B cell (primary cell): Measurements from ENCODE around the gene WFS1. TPM values are rescaled to one million over a fixed set of nuclear protein-coding genes. Genes with fewer than 3 reads are reported as not detected.

ENCODE experiments used
- ATAC-seq: fragments of 200-7000 bp; cut with Tn5 transposase; one replicate; pipeline ENCODE4 v1.10.0; 2021; ENCODE audit warnings: low read depth, mild to moderate bottlenecking, moderate number of reproducible peaks, moderate library complexity
- CTCF ChIA-PET: fragments of 350-600 bp; sonication (Branson Sonifier 250); formaldehyde crosslinking; loops from one replicate; lab custom pipeline; 2021; ENCODE audit warnings: antibody characterized with exemption, inconsistent platforms; lab: Charles Lee
- POLR2A ChIA-PET: fragments of 350-600 bp; sonication (Branson Sonifier 250); formaldehyde crosslinking; loops from one replicate; lab custom pipeline; 2021; ENCODE audit warnings: antibody characterized with exemption; lab: Charles Lee
- DNase-seq: peaks from one replicate; pipeline ENCODE4 v3.0.0; 2013
- H2AFZ ChIP-seq: 2 replicates; pipeline ENCODE4 v1.6.1; 2012; ENCODE audit warnings: mild to moderate bottlenecking, low read depth, low read length; ENCODE audit not compliant: insufficient read depth, poor library complexity, severe bottlenecking
- H3K27ac ChIP-seq, 2 donors: 1 replicate in 1 of 2; 2 replicates in 1 of 2; pipeline ENCODE4 v1.5.1; 2012 to 2013; ENCODE audit warnings: low read length in 2 of 2, mild to moderate bottlenecking in 2 of 2, moderate library complexity in 1 of 2
- H3K27me3 ChIP-seq, 4 experiments: fragments of 200-600 bp in 1 of 4; sonication (generic) in 1 of 4; replicated peaks in 1 of 4; 1 replicate in 2 of 4; 2 replicates in 2 of 4; pipeline versions ENCODE4 v1.6.1 to v1.7.0; 2013 to 2016; ENCODE audit warnings: low read length in 3 of 4, mild to moderate bottlenecking in 2 of 4, mixed read lengths in 1 of 4, moderate library complexity in 1 of 4; ENCODE audit not compliant: insufficient read depth in 4 of 4, control insufficient read depth in 3 of 4; ENCODE audit errors: control extremely low read depth in 1 of 4
- H3K36me3 ChIP-seq, 2 experiments: replicated peaks in 1 of 2; 1 replicate in 1 of 2; 2 replicates in 1 of 2; pipeline versions ENCODE4 v1.6.1 to v1.7.1; 2013; ENCODE audit warnings: low read length in 1 of 2; ENCODE audit not compliant: insufficient read depth in 2 of 2, control insufficient read depth in 1 of 2; ENCODE audit errors: control extremely low read depth in 1 of 2, extremely low read depth in 1 of 2
- H3K4me1 ChIP-seq, 2 donors: fragments of 200-600 bp in 1 of 2; sonication (generic) in 1 of 2; 1 replicate in 1 of 2; 2 replicates in 1 of 2; pipeline versions ENCODE4 v1.5.1 to v1.6.1; 2013 to 2017; ENCODE audit warnings: low read length in 2 of 2; ENCODE audit not compliant: control insufficient read depth in 2 of 2, insufficient read depth in 2 of 2
- H3K4me2 ChIP-seq: replicated peaks from 2 replicates; pipeline ENCODE3; 2012; ENCODE audit warnings: mild to moderate bottlenecking, low read depth, low read length; ENCODE audit not compliant: poor library complexity, severe bottlenecking
- H3K4me3 ChIP-seq, 5 experiments: fragments of 200-600 bp in 1 of 5; sonication (generic) in 1 of 5; 1 replicate in 3 of 5; 2 replicates in 2 of 5; pipeline versions ENCODE4 v1.5.1 to v1.7.0; 2011 to 2016; ENCODE audit warnings: low read length in 4 of 5, mild to moderate bottlenecking in 4 of 5, low read depth in 2 of 5, control low read depth in 1 of 5, moderate library complexity in 1 of 5; ENCODE audit not compliant: insufficient read depth in 1 of 5; ENCODE audit errors: control extremely low read depth in 1 of 5, extremely low read depth in 1 of 5
- H3K79me2 ChIP-seq: fragments of 200-600 bp; sonication (generic); one replicate; pipeline ENCODE4 v1.6.0; 2016; ENCODE audit warnings: low read length; ENCODE audit not compliant: control insufficient read depth, insufficient read depth
- H3K9ac ChIP-seq: fragments of 200-600 bp; sonication (generic); 2 replicates; pipeline ENCODE4 v1.6.1; 2017; ENCODE audit warnings: mild to moderate bottlenecking, low read length, moderate library complexity
- H3K9me3 ChIP-seq, 3 donors: one replicate each; pipeline versions ENCODE4 v1.6.1 to v1.7.1; 2013; ENCODE audit warnings: low read length in 2 of 3; ENCODE audit not compliant: control insufficient read depth in 2 of 3, insufficient read depth in 1 of 3; ENCODE audit errors: control extremely low read depth in 1 of 3
- H4K20me1 ChIP-seq: 2 replicates; pipeline ENCODE4 v1.6.0; 2012; ENCODE audit warnings: mild to moderate bottlenecking, low read length; ENCODE audit not compliant: insufficient read depth, control insufficient read depth, poor library complexity, severe bottlenecking
- H3K27ac Mint-ChIP-seq: one replicate; pipeline ENCODE4 v1.8.0; 2021; ENCODE audit warnings: mixed read lengths
- H3K27me3 Mint-ChIP-seq: one replicate; pipeline ENCODE4 v1.8.0; 2021; ENCODE audit warnings: mixed read lengths
- H3K4me1 Mint-ChIP-seq: one replicate; pipeline ENCODE4 v1.8.0; 2021; ENCODE audit warnings: mixed read lengths
- H3K4me3 Mint-ChIP-seq: one replicate; pipeline ENCODE4 v1.8.0; 2021; ENCODE audit warnings: mixed read lengths
- H3K9me3 Mint-ChIP-seq: one replicate; pipeline ENCODE4 v1.8.0; 2022; ENCODE audit warnings: mixed read lengths; ENCODE audit not compliant: insufficient read depth
- CTCF ChIP-seq: fragments of 200-600 bp; IDR thresholded peaks from one replicate; pipeline ENCODE4 v1.8.0; 2022; ENCODE audit warnings: antibody characterized with exemption, mild to moderate bottlenecking
- EZH2 ChIP-seq: IDR thresholded peaks from 2 replicates; pipeline ENCODE4 v1.6.1; 2012; ENCODE audit warnings: borderline replicate concordance, low read depth, mild to moderate bottlenecking, moderate library complexity, low read length; ENCODE audit not compliant: insufficient read depth, poor library complexity, severe bottlenecking
- WGBS: methylation state at CpG from one replicate; pipeline ENCODE4 v1.1.5; 2013; ENCODE audit warnings: missing lambda C conversion rate; ENCODE audit not compliant: insufficient coverage; 5-methylcytosine and 5-hydroxymethylcytosine counted together
- intact Hi-C: fragments of 100-400 bp; cut with micrococcal nuclease; formaldehyde crosslinking; loops from one replicate; pipeline ENCODE4 v1.10.0; 2022
- polyA plus RNA-seq: library from polyadenylated mRNA; depleted of rRNA; stranded (reverse); fragments of >200 nt; gene quantifications from 2 replicates; pipeline ENCODE4 v1.2.3, GENCODE V29; 2012
- total RNA-seq, 2 donors: library from RNA; stranded (reverse); fragments of 120-200 nt in 1 of 2; gene quantifications; 1 replicate in 1 of 2; 2 replicates in 1 of 2; pipeline versions ENCODE4 v1.2.3 to v1.2.4, GENCODE V29; 2013 to 2022

The WFS1 gene
- total and polyA plus RNA-seq, 2 donors (not counting 1 experiment from before 2014, with no cell fraction given) = 5.8 to 6.7 TPM

DNA sequence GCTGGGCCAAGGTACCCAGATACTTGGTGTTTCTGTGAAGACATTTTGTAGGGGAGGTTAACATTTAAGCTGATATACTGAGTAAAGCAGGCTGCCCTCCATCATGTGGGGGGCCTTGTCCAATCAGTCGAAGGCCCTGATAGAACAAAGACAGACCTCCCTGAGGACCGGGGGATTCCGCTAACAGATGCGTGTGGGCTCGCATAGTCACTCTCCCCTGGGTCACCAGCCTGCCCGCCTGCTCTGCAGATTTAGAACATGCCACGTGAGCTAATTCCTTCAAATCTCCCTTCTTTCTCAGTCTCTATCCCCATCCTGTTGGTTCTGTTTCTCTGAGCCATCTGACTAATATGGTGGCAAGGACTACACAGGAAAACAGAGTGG lies 60.7 kb downstream of the WFS1 start:
- no peak overlapping the region for H3K4me2 ChIP-seq
- no peaks in the 10 kb centered on the region for H3K79me2 ChIP-seq
- Mint-ChIP-seq H3K27ac (no peak overlapping the region), H3K9me3 (no peaks in the 10 kb centered on the region), H3K27me3 (peaks cover 35% of the 10 kb centered on the region), H3K4me3 (no peak overlapping the region), H3K4me1 (no peaks in the 10 kb centered on the region)
- H3K27me3 ChIP-seq = peaks cover 0 to 49% (median 0%) of the 10 kb centered on the region in 4 experiments
- H3K4me3 ChIP-seq = no peak overlapping the region
- ChIA-PET CTCF (interaction anchor here (0.8 to 17.6 kb wide), 5 partner anchors 10 to 332 kb away, joined by 3 to 451 read pairs (median 4); partner anchors contain the start of gene WFS1), POLR2A (no interaction called here)
- ATAC-seq (no peak), DNase-seq (no peak)
- intact Hi-C loops = no loop called here
- no peak overlapping the region for H3K9ac ChIP-seq
- H3K27ac ChIP-seq = no peak overlapping the region
- peaks cover 0 to 48% (median 4%) of the 10 kb centered on the region in 3 donors for H3K9me3 ChIP-seq
- 83% methylated on average over 6 of the region's 7 CpGs for WGBS
- no peaks in the 10 kb centered on the region for H4K20me1 ChIP-seq
- H3K36me3 ChIP-seq = no peaks in the 10 kb centered on the region
- no peak overlapping the region for H2AFZ ChIP-seq
- no peaks in the 10 kb centered on the region for H3K4me1 ChIP-seq
- TF ChIP-seq CTCF = no peak

- no peaks in the 10 kb centered on the region for H3K9me3 Mint-ChIP-seq
- no peak overlapping the region for H3K4me3 ChIP-seq
- ATAC-seq (no peak), DNase-seq (peak; percentile 31)
- H3K27ac Mint-ChIP-seq = no peak overlapping the region
- CTCF ChIA-PET = interaction anchor here (1.0 to 17.6 kb wide), 6 partner anchors 11 to 333 kb away, joined by 3 to 451 read pairs (median 4); partner anchors contain the start of gene WFS1
- H3K27me3 Mint-ChIP-seq = peaks cover 31% of the 10 kb centered on the region
- no peak overlapping the region for H2AFZ ChIP-seq
- intact Hi-C loops = no loop called here
- H3K9me3 ChIP-seq = peaks cover 0 to 43% (median 4%) of the 10 kb centered on the region in 3 donors
- H3K9ac ChIP-seq = no peak overlapping the region
- H3K4me1 Mint-ChIP-seq = no peaks in the 10 kb centered on the region
- H3K27me3 ChIP-seq = peaks cover 0 to 49% (median 0%) of the 10 kb centered on the region in 4 experiments
- WGBS = 80% methylated on average over 3 of the region's 8 CpGs
- H3K27ac ChIP-seq = no peak overlapping the region
- H3K4me2 ChIP-seq = no peak overlapping the region
- POLR2A ChIA-PET = no interaction called here
- TF ChIP-seq EZH2 = no peak
- TF ChIP-seq CTCF = peak; percentile 51
- no peak overlapping the region for H3K4me3 Mint-ChIP-seq
- no peaks in the 10 kb centered on the region for H3K4me1 ChIP-seq
- no peaks in the 10 kb centered on the region for H4K20me1 ChIP-seq
- no peaks in the 10 kb centered on the region for H3K79me2 ChIP-seq
- H3K36me3 ChIP-seq = no peaks in the 10 kb centered on the region
Measured at GRCh38 chr4:6331018-6331417, 61.4 kb downstream of the WFS1 start.
